ENCODE data around the gene BPHL. TPM values are rescaled to one million over a fixed set of nuclear protein-coding genes. Genes with fewer than 3 reads are reported as not detected.
"Not testable (repeated sequence)": the region's sequence is repeated elsewhere in the genome, so short reads cannot be mapped to it uniquely, and the experiment has no call there.

Gene BPHL
- total RNA-seq, 6 experiments from 2014 or later: 9.3 to 14.6 (median 11.9) TPM

DNA sequence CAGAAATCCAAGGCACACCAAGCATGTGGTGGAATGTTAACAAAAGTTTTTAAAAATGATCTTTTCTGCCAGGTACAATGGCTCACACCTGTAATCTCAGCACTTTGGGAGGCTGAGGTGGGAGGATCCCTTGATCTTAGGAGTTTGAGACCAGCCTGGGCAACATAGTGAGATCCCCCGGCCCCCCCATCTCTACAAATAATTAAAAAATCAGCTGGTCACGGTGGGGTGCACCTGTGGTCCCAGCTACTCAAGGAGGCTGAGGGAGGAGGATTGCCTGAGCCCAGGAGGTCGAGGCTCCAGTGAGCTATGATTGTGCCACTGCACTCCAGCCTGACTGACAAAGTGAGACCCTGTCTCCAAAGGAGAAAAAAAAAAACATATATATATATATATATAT is 42.2 kb upstream of the BPHL start:
- Mint-ChIP-seq H3K27me3 (ENCODE audit: insufficient read depth) (peaks cover 2% of the 10 kb centered on the region; the same call in 1 of the 2 replicates), H3K27ac (no peak overlapping the region), H3K4me3 (no peak overlapping the region; the same call in 1 of the 2 replicates), H3K4me1 (ENCODE audit: low read depth) (peaks cover 36% of the 10 kb centered on the region), H3K36me3 (ENCODE audit: low read depth) (peaks cover 33% of the 10 kb centered on the region), H3K9me3 (no peaks in the 10 kb centered on the region)
- TF ChIP-seq, protein P1, sequence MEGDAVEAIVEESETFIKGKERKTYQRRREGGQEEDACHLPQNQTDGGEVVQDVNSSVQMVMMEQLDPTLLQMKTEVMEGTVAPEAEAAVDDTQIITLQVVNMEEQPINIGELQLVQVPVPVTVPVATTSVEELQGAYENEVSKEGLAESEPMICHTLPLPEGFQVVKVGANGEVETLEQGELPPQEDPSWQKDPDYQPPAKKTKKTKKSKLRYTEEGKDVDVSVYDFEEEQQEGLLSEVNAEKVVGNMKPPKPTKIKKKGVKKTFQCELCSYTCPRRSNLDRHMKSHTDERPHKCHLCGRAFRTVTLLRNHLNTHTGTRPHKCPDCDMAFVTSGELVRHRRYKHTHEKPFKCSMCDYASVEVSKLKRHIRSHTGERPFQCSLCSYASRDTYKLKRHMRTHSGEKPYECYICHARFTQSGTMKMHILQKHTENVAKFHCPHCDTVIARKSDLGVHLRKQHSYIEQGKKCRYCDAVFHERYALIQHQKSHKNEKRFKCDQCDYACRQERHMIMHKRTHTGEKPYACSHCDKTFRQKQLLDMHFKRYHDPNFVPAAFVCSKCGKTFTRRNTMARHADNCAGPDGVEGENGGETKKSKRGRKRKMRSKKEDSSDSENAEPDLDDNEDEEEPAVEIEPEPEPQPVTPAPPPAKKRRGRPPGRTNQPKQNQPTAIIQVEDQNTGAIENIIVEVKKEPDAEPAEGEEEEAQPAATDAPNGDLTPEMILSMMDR (IDR thresholded peaks at IDR 0.05): no peak
- no peak for DNase-seq

DNA sequence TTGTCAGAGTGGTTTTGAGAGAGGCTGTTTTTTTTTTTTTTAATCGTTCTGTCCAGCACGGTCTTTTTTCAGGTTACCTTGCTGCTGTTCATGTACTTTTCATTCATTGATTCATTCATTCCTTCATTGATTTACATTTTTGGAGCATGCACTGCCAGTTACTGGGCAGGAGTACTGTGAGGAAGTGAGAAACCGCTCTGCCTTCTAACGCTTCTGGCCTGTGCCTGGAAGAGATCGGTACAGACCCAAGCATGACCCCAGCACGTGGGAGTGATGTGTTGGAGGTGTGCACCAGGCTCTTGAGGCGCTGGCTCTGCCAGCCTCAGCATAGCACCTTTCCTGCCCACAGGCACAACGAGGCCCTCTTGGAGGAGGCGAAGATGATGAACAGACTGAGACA is 41.1 kb upstream of the BPHL start:
- Mint-ChIP-seq H3K27ac (no peak overlapping the region; the same call in 1 of the 2 replicates), H3K36me3 (ENCODE audit: low read depth) (peaks cover 40% of the 10 kb centered on the region), H3K9me3 (no peaks in the 10 kb centered on the region), H3K4me3 (no peak overlapping the region), H3K4me1 (ENCODE audit: low read depth) (peaks cover 28% of the 10 kb centered on the region), H3K27me3 (ENCODE audit: insufficient read depth) (peaks cover 2% of the 10 kb centered on the region; the same call in 1 of the 2 replicates)
- TF ChIP-seq, protein P1 (IDR thresholded peaks at IDR 0.05): no peak
- DNase-seq: no peak

DNA sequence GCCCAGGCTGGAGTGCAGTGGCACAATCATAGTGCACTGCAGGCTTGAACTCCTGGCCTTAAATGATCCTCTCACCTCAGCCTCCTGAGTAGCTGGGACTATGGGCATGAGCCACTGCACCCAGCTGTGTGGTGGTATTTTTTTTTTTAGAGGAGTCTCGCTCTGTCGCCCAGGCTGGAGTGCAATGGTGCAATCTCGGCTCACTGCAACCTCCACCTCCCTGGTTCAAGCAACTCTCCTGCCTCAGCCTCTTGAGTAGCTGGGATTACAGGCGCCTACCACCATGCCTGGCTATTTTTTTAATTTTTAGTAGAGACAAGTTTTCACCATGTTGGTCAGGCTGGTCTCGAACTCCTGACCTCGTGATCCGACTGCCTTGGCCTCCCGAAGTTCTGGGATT is 39.6 kb upstream of the BPHL start:
- Mint-ChIP-seq H3K36me3 (ENCODE audit: low read depth) (peaks cover 46% of the 10 kb centered on the region), H3K4me1 (ENCODE audit: low read depth) (peaks cover 19% of the 10 kb centered on the region)
- not testable (repeated sequence) for DNase-seq; H3K4me3 Mint-ChIP-seq; H3K27me3 Mint-ChIP-seq (ENCODE audit: insufficient read depth); H3K27ac Mint-ChIP-seq; H3K9me3 Mint-ChIP-seq

DNA sequence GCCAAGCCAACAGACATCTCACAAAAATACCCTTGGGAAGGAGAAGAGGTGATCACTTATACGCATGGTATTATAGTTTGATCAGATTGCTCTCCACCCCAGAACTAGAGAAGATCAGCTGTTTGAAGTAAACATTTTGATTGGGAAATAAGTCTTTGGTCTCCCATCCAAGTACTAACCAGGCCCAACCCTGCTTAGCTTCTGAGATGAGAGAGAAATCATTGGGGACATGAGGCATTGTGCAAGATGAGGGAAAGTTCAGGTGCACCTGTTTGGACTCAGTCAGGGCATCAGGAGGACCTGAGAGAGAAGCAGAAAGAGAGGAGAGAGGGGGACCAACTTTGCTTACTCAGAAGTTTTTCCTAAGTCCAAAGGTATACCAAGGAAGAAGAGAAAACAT is 38.8 kb upstream of the BPHL start:
- H3K4me1 Mint-ChIP-seq (ENCODE audit: low read depth): peaks cover 15% of the 10 kb centered on the region
- H3K36me3 Mint-ChIP-seq (ENCODE audit: low read depth): peaks cover 50% of the 10 kb centered on the region
- H3K9me3 Mint-ChIP-seq: no peaks in the 10 kb centered on the region
- peaks cover 2% of the 10 kb centered on the region; the same call in 1 of the 2 replicates for H3K27me3 Mint-ChIP-seq (ENCODE audit: insufficient read depth)
- no peak for DNase-seq
- no peak overlapping the region for H3K27ac Mint-ChIP-seq
- TF ChIP-seq, protein P1 (IDR thresholded peaks at IDR 0.05): no peak
- no peak overlapping the region for H3K4me3 Mint-ChIP-seq

DNA sequence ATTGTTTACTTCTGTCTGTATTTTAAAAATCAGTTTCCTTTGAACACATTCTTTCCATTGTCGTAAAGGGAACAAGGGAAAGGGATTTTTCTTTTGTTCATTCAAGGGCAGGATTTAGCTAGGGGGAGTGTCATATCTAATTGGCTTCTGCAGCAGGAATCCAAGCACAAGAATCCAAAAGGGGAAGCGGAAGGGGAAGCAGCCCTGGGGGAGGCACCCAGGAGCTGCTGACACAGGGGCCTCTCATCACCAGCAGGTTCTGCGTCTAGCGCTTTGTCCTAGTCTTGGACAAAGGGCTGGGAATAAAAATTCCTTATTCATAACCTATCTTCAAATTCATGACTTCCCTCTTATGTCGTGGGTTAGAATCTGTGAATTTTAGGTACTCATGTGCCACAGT is 36.6 kb upstream of the BPHL start:
- TF ChIP-seq, protein P1 (IDR thresholded peaks at IDR 0.05): no peak
- no peaks in the 10 kb centered on the region for H3K4me1 Mint-ChIP-seq (ENCODE audit: low read depth)
- no peak overlapping the region for H3K4me3 Mint-ChIP-seq
- H3K27me3 Mint-ChIP-seq (ENCODE audit: insufficient read depth): peaks cover 2% of the 10 kb centered on the region
- no peaks in the 10 kb centered on the region for H3K9me3 Mint-ChIP-seq
- H3K36me3 Mint-ChIP-seq (ENCODE audit: low read depth): peaks cover 63% of the 10 kb centered on the region
- no peak for DNase-seq
- H3K27ac Mint-ChIP-seq: no peak overlapping the region

DNA sequence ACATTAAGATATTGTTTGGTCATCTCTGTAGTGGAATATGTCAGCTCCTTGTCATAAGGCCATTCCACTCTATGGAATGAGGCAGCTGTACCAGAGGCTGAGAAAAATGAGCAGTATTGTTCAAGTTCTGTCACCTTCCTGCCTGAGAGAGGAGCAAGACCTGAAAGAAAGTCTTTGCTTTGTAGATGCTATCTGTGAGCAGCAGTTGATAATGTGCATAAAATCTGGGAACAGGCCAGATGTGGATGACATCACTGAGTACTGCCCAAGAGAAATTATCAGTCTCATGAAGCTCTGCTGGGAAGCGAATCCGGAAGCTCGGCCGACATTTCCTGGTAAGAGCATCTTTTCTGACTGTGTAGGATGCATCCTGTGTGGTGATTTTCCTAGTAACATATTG is 33.4 kb upstream of the BPHL start:
- Mint-ChIP-seq H3K4me1 (ENCODE audit: low read depth) (peaks cover 16% of the 10 kb centered on the region), H3K36me3 (ENCODE audit: low read depth) (peaks cover 65% of the 10 kb centered on the region), H3K9me3 (no peaks in the 10 kb centered on the region), H3K27me3 (ENCODE audit: insufficient read depth) (peaks cover 2% of the 10 kb centered on the region), H3K4me3 (no peak overlapping the region), H3K27ac (no peak overlapping the region)
- DNase-seq: no peak
- TF ChIP-seq, protein P1 (IDR thresholded peaks at IDR 0.05): no peak

All from HFFc6 (cell line).